GM18867 (cell line): Measurements from ENCODE around the gene GGNBP2.
"Not testable (repeated sequence)": the region's sequence is repeated elsewhere in the genome, so short reads cannot be mapped to it uniquely, and the experiment has no call there.

ENCODE experiments used
- ATAC-seq: cut with Tn5 transposase; IDR thresholded peaks from one replicate; pipeline ENCODE4 v1.9.1; 2021; ENCODE audit warnings: mild to moderate bottlenecking, moderate library complexity; ENCODE audit not compliant: unreplicated experiment

GGNBP2 gene

DNA sequence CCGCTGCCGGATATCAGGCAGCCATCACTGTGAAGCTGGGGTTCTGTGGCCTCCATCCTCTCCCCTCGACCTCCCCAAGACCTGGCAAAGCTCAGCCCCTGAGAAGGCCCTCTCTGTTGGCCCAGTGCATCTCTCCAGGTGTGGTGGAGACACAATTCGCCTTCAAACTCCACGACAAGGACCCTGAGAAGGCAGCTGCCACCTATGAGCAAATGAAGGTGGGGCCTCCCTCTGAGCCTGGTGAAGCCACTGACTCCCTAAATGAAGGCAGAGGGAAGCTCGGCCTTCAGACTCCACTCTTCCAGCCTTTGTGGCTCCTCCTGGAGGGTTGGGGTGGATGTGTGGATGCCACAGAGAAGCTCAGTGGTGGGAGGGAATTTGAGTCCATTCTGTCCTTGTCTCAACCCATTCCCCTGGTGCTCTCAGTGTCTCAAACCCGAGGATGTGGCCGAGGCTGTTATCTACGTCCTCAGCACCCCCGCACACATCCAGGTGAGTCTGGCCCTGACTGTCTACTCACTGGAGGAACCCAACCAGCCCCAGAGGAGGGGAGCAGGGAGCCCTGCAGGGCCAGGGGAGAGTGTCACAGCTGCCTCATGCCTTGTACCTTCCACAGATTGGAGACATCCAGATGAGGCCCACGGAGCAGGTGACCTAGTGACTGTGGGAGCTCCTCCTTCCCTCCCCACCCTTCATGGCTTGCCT, 55.0 kb downstream of the GGNBP2 start:
- ATAC-seq, result no peak

DNA sequence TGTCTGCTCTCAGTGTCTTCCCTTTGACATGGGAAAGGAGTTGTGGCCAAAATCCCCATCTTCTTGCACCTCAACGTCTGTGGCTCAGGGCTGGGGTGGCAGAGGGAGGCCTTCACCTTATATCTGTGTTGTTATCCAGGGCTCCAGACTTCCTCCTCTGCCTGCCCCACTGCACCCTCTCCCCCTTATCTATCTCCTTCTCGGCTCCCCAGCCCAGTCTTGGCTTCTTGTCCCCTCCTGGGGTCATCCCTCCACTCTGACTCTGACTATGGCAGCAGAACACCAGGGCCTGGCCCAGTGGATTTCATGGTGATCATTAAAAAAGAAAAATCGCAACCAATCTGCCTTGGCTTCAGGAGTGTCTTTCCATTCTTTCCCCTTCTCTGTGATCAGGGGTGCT, 55.7 kb downstream of the GGNBP2 start:
- ATAC-seq, result no peak

DNA sequence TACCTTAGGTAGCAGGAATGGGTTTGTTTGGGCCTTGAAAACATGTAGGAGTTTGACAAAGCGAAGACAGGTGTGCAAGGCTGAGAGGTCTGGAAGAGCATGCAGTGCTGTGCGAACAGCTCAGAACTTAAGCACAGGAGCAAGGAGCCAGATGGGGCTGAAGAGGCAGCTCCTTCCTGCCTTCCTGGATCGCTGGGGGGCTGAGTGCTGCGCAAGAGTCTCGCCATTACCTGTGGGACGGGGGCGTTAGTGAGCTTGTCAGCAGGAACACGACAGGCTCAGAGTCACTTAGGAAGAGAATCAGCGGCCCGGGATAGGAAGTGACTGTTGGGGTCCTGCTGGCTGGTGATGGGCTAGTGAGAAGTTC, 56.2 kb downstream of the GGNBP2 start:
- ATAC-seq, result no peak

DNA sequence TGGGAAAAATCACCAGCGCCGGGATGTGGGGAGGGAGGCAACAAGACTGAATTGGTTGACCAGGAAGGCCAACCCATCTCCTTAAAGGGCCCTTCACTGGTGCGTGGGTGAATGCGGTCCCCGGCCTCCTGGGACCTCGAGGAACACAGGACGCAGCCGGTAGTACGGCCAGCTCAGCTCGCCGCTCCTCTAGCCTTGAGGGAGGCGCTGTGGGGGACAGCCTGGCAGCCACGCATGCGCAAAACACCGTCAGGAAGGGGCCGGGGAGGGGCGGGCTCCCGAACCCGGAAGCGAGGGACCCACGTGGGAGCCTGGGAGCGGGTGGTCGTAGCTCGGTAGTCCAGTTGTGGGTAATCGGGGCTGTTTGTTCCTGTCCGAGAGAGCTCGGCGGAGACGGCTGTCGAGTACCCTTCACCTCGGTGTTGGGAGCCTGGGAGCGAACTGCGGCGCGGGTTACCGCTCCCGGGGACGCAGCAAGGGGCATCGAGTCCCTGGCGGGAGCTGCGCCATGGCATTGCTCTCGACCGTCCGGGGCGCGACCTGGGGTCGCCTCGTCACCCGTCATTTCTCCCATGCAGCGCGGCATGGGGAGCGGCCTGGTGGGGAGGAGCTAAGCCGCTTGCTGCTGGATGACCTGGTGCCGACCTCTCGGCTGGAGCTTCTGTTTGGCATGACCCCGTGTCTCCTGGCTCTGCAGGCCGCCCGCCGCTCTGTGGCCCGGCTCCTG, 56.7 kb downstream of the GGNBP2 start, which contains the start of gene MRM1:
TSS of gene MRM1 (plus strand) at position 281 of the 727 bp plus-strand sequence. CDS start at position 509, 228 bp downstream.
- ATAC-seq, result peak; percentile 79

- peak; percentile 18 for ATAC-seq
Measured at GRCh38 chr17:36602030-36602748, 57.5 kb downstream of the GGNBP2 start.

- no peak for ATAC-seq
Measured at GRCh38 chr17:36602924-36603384, 58.2 kb downstream of the GGNBP2 start.

DNA sequence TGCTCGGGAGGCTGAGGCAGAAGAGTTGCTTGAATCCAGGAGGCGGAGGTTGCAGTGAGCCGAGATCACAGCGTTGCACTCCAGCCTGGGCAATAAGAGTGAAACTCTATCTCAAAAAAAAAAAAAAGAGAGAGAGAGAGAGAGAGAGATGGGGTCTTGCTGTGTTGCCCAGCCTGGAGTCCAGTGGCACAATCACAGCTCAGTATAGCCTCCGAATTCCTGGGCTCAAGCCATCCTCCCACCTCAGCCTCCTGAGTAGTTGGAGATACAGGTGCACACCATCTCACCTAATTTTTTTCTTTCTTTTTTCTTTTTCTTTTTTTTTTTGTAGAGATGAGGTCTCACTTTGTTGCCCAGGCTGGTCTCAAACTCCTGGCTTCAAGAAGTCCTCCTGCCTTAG, 60.3 kb downstream of the GGNBP2 start:
- ATAC-seq, result not testable (repeated sequence)

DNA sequence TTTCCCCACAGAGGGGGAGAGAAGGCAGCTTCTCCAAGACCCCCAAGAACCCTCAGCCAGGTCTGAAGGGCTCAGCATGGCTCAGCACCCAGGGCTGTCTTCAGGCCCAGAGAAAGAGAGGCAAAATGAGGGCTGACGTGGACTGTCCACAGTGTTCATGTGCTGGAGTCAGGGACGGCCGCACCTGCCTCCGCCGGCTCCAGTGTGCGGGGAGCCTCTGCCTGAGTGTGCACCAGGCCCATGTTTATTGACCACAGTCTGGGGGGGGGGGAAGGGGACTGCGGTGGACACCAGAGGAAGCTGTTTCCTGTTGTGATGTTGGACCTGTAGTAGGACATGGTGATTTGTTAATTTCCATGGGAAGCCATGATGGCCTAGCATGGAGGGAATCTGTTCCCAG, 63.6 kb downstream of the GGNBP2 start:
- no peak for ATAC-seq

GRCh38 chr17:36608794-36609497, 64.2 kb downstream of the GGNBP2 start:
- ATAC-seq, result no peak

GRCh38 chr17:36609498-36609862, 64.8 kb downstream of the GGNBP2 start:
- ATAC-seq, result no peak

DNA sequence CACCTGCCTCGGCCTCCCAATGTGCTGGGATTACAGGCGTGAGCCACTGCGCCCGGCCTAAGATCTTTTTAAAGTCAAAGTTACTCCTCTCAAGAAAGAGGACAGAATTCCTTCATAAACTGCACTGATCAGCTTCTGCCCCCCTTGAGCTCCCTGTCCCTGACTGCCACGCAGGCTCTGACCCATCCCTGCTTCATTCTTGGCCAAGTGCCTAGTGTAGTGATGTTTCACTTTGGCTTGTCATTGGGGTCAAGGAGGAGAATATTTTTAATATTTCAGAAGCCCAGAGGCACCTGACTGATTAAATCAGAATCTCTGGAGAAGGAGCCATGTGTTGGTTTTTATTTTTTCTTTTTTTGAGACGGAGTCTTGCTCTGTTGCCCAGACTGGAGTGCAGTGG, 65.8 kb downstream of the GGNBP2 start:
- ATAC-seq, result no peak

GRCh38 chr17:36611345-36612072, 66.8 kb downstream of the GGNBP2 start:
- ATAC-seq, result no peak

- ATAC-seq, result no peak
Measured at GRCh38 chr17:36612323-36612722, 67.6 kb downstream of the GGNBP2 start.

DNA sequence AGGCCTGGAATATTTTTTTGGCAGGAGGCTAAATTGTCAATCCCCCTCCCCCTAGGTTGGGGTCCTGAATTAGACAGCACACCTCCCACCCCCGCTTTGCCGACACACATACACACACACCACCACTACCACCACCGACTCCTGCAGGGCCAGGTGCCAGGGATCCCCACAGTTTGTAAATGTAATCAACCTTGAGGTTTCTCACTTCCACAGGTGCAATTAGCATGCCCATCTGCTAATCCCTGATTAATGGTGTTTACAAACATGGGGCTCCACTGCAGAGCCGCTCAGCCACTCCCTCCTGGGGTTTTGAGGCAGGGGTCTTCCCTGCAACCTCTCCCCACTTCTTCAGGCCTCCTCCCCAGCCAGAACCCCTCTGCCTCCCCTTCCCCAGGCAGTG, 68.4 kb downstream of the GGNBP2 start:
- ATAC-seq, result no peak

DNA sequence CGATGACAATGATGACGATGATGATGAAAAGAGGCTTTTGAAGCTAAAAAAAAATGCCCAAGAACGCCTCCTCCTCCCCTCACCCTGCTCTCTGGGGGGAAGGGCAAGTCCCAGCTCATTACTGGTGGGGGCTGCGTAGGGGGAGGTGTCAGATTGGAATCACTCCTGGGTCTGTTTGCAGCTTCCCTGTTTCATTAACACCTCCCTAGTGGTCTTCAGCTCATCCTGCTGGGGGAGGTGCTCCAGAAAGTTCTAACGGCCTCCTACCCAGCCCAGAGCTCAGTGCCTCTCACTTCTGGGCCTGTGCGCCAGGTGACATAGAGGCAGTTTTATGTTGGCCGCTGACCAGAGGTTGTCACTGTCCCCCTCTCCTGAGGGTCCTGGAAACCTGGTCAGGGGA, 69.4 kb downstream of the GGNBP2 start:
- no peak for ATAC-seq

DNA sequence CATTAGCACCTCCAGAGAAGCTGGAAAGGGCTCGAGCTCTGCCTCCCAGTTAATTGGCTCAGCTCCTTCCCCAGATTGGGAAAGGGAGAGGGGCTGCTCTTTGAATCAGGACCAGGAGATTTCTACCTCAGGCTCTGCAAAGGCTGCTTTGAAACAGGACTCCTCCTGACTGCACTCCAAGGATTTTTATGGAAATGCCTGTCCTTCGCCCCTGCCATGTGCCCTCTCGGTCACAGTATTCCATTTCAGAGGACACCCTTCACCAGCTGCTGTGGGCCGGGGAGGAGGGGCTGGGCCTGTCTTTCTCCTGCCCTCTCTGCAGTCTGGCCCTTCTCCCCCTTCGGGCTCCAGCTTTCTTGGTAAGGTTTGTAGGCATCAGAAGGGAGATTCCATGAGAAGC, 70.2 kb downstream of the GGNBP2 start:
- ATAC-seq, result no peak

- no peak for ATAC-seq
Measured at GRCh38 chr17:36616061-36617029, 71.6 kb downstream of the GGNBP2 start.

DNA sequence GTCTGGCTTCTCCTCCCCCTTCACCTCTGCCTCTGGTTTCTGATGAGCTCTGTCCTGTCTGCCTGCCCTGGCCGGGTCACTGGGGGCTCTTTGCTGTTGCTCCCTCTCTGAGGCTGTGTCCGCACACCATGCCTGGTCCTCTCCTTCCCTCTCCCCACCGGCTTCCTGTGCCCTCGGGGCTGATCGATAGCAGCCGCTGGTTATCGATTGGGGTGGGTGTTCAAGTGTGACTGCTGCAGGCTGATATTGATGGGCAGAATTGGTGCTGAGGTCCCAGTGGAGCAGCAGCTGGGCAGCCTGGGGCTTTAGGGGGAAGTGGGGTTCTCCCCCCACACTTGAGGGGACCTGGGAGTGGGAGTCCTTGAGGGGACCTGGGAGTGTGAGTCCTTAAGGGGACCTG, 73.1 kb downstream of the GGNBP2 start:
- no peak for ATAC-seq

DNA sequence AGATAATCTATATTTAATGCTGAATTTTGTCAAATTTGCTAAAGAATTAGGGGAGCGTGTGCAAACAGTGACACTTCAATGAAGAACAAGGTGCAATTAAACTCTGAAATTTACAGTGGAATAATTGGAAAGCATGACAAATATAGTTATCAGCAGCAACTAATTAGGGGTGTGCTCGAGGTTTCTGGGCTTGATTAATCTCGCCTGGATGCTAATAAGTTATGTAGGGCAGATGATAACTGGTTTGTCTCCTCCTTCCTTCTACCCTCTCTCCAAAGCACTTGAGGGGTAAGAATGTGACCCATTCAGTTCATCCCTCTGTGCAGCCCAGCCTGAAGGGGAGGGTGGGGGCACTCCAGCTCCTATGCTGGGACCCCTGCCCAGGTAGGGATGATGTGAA, 78.6 kb downstream of the GGNBP2 start:
- no peak for ATAC-seq
